Activated naive CD4-positive, alpha-beta T cell treated with anti-CD3 and anti-CD28 coated beads for 36 hours (primary cell): ENCODE results near the gene FCHSD2. TPM values are rescaled to one million over a fixed set of nuclear protein-coding genes. Genes with fewer than 3 reads are reported as not detected.

Experiments used
- CTCF ChIA-PET: fragments of 350-600 bp; sonication (Branson Sonifier 250); formaldehyde crosslinking; loops from one replicate; lab custom pipeline; 2021; ENCODE audit warnings: antibody characterized with exemption; lab: Charles Lee
- DNase-seq: peaks from one replicate; pipeline ENCODE4 v3.0.0-alpha.2; 2020
- H3K27ac Mint-ChIP-seq: one replicate; pipeline ENCODE4 v1.8.0; 2021; ENCODE audit warnings: mild to moderate bottlenecking, mixed read lengths
- H3K27me3 Mint-ChIP-seq: one replicate; pipeline ENCODE4 v1.8.0; 2021; ENCODE audit warnings: low read depth, mixed read lengths
- H3K36me3 Mint-ChIP-seq: one replicate; pipeline ENCODE4 v1.8.0; 2021; ENCODE audit warnings: low read depth, mixed read lengths
- H3K4me1 Mint-ChIP-seq: one replicate; pipeline ENCODE4 v1.8.0; 2021; ENCODE audit warnings: low read depth, mixed read lengths
- H3K4me3 Mint-ChIP-seq: one replicate; pipeline ENCODE4 v1.8.0; 2021; ENCODE audit warnings: mild to moderate bottlenecking, moderate library complexity, mixed read lengths
- H3K9me3 Mint-ChIP-seq: one replicate; pipeline ENCODE4 v1.8.0; 2021; ENCODE audit warnings: mixed read lengths
- intact Hi-C: fragments of 100-400 bp; cut with micrococcal nuclease; formaldehyde crosslinking; loops from one replicate; pipeline ENCODE4 v1.15.1; 2023
- total RNA-seq, 2 experiments: library from RNA; stranded (reverse); gene quantifications; one replicate each; pipeline ENCODE4 v1.2.3, GENCODE V29; 2021

The FCHSD2 gene
- total RNA-seq = 10 to 100 TPM; 31.1 to 36.8 TPM

- DNase-seq = no peak
- H3K27ac Mint-ChIP-seq = peak within 1 kb of the TSS; percentile 92
- CTCF ChIA-PET = interaction anchor here (0.7 to 4.0 kb wide), 13 partner anchors 9 to 329 kb away, joined by 3 to 25 read pairs (median 4); no protein-coding TSS in a partner anchor
- no peaks in the 10 kb centered on the region for H3K27me3 Mint-ChIP-seq
- peaks cover 43% of the 10 kb centered on the region for H3K4me1 Mint-ChIP-seq
- H3K4me3 Mint-ChIP-seq = peak within 1 kb of the TSS; percentile 96
- intact Hi-C loops = loop anchor here (1.0 to 10.0 kb wide), 7 partner anchors 108 to 1061 kb away; partner anchors contain the start of genes ATG16L2, LRRC51, NUMA1 and PLEKHB1
- H3K36me3 Mint-ChIP-seq = peaks cover 13% of the 10 kb centered on the region
- no peaks in the 10 kb centered on the region for H3K9me3 Mint-ChIP-seq
Measured at GRCh38 chr11:73142128-73142377, at the start of gene FCHSD2. Gene FCHSD2, minus strand, starts transcription at chr11:73142318. Its CDS starts 441 bp downstream, at chr11:73141877.

- Mint-ChIP-seq H3K27me3 (no peaks in the 10 kb centered on the region), H3K4me3 (no peak overlapping the region), H3K27ac (no peak overlapping the region), H3K4me1 (no peaks in the 10 kb centered on the region), H3K36me3 (no peaks in the 10 kb centered on the region), H3K9me3 (no peaks in the 10 kb centered on the region)
- CTCF ChIA-PET = no interaction called here
- no peak for DNase-seq
- intact Hi-C loops = no loop called here
Measured at GRCh38 chr11:73191151-73191550, 49.0 kb upstream of the FCHSD2 start.

- intact Hi-C loops = no loop called here
- CTCF ChIA-PET = no interaction called here
- no peaks in the 10 kb centered on the region for H3K9me3 Mint-ChIP-seq
- H3K36me3 Mint-ChIP-seq = no peaks in the 10 kb centered on the region
- H3K27ac Mint-ChIP-seq = no peak overlapping the region
- no peaks in the 10 kb centered on the region for H3K27me3 Mint-ChIP-seq
- H3K4me3 Mint-ChIP-seq = no peak overlapping the region
- no peak for DNase-seq
- no peaks in the 10 kb centered on the region for H3K4me1 Mint-ChIP-seq
Measured at GRCh38 chr11:73190557-73190885, 48.4 kb upstream of the FCHSD2 start.

DNA sequence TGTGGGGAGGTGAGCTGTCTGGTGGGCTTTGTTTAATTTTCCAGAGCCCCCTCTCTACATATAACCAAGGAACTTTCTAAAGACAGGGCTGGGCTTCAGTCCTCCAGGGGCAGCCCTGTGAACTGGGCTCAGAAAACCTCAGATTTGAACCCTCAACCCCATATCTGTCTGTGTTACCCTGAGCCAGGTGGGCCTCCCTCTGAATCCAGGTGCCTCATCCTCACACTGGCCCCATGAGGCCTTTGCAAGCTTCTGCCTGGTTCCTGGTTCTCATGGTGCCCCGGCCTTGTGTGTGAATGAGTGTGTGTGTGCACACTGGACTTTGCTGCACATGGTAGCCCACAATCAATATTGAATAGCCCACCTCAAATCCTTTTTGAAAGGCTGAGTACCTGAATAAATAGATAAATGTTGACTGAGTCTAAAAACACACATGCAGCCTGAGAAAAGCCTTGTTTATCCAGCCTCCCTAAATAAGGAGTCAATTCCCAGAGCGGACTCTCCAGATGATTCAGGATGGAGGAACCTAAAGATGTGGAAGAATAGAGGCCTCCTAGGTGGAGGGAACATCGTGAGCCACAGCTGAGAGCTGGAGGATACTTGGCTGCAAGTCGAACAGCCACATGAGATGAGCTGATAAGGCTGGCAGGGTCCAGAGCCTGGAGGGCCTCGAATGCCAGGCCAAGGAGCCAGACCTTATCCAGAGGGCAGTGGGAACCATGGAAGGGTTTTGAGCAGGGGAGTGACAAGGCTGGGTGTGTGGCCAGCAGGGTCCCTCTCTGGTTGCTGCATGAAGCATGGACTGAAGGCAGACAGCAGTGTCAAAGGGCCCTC is 47.8 kb upstream of the FCHSD2 start:
- no peak overlapping the region for H3K27ac Mint-ChIP-seq
- H3K27me3 Mint-ChIP-seq = peaks cover 4% of the 10 kb centered on the region
- H3K4me1 Mint-ChIP-seq = peaks cover 4% of the 10 kb centered on the region
- DNase-seq = no peak
- intact Hi-C loops = no loop called here
- H3K9me3 Mint-ChIP-seq = no peaks in the 10 kb centered on the region
- no peak overlapping the region for H3K4me3 Mint-ChIP-seq
- CTCF ChIA-PET = no interaction called here
- H3K36me3 Mint-ChIP-seq = no peaks in the 10 kb centered on the region

DNA sequence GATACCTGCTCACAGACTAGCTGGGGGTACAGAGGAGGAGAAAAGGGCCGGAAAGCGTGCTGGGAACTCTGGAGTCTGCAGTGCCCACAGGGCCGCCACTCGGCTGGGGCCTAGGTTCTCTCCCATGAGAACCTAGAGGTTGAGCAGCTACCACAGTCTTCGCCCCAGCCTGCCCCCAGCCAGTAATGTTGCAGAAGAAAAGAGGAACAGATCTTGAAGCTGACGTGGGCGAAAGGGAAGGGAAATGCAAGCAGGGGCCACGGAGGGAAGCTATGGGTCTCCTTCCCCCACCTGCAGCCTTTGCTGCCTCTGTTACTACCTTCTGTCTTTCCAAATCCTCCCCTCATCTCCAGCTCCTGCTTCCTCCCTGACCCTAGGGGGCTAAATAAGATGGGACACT is 47.2 kb upstream of the FCHSD2 start:
- H3K27ac Mint-ChIP-seq = no peak overlapping the region
- intact Hi-C loops = no loop called here
- no peak for DNase-seq
- H3K36me3 Mint-ChIP-seq = no peaks in the 10 kb centered on the region
- no peaks in the 10 kb centered on the region for H3K9me3 Mint-ChIP-seq
- H3K4me3 Mint-ChIP-seq = no peak overlapping the region
- peaks cover 5% of the 10 kb centered on the region for H3K27me3 Mint-ChIP-seq
- CTCF ChIA-PET = no interaction called here
- peaks cover 5% of the 10 kb centered on the region for H3K4me1 Mint-ChIP-seq

- no peak overlapping the region for H3K27ac Mint-ChIP-seq
- CTCF ChIA-PET = no interaction called here
- H3K9me3 Mint-ChIP-seq = no peaks in the 10 kb centered on the region
- no peak overlapping the region for H3K4me3 Mint-ChIP-seq
- H3K36me3 Mint-ChIP-seq = no peaks in the 10 kb centered on the region
- peaks cover 5% of the 10 kb centered on the region for H3K4me1 Mint-ChIP-seq
- H3K27me3 Mint-ChIP-seq = peaks cover 5% of the 10 kb centered on the region
- DNase-seq = no peak
- intact Hi-C loops = no loop called here
Measured at GRCh38 chr11:73188301-73188700, 46.2 kb upstream of the FCHSD2 start.

DNA sequence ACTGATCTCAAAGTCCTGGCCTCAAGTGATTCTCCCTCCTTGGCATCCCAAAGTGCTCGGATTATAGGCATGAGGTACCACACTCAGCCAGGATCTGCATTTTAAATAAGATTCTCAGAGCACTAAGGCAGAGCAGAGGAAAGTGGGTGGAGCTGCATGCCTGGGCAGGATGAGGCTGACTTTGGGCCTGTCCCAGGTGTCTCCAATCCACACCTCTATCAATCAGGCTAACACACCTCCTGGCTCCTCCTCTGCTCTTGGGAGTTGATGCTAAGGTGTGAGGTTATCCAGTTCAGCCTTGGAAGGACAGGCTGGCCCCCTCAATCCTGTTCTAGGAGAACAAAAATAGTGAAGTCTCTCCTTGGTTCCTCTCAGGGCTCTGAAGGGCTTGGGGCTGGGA is 45.7 kb upstream of the FCHSD2 start:
- CTCF ChIA-PET = interaction anchor here (0.6 to 2.2 kb wide), 3 partner anchors 10 to 323 kb away, joined by 3 to 8 read pairs (median 3); no protein-coding TSS in a partner anchor
- no peak for DNase-seq
- Mint-ChIP-seq H3K4me3 (no peak overlapping the region), H3K36me3 (no peaks in the 10 kb centered on the region), H3K27me3 (peaks cover 5% of the 10 kb centered on the region), H3K27ac (no peak overlapping the region), H3K9me3 (no peaks in the 10 kb centered on the region), H3K4me1 (peaks cover 5% of the 10 kb centered on the region)
- intact Hi-C loops = no loop called here

- DNase-seq = no peak
- CTCF ChIA-PET = interaction anchor here (0.6 to 2.2 kb wide), 10 partner anchors 9 to 268 kb away, joined by 3 to 9 read pairs (median 4); partner anchors contain the start of gene FCHSD2
- Mint-ChIP-seq H3K36me3 (no peaks in the 10 kb centered on the region), H3K9me3 (no peaks in the 10 kb centered on the region), H3K27me3 (peaks cover 5% of the 10 kb centered on the region), H3K4me3 (no peak overlapping the region), H3K27ac (no peak overlapping the region), H3K4me1 (peaks cover 5% of the 10 kb centered on the region)
- intact Hi-C loops = no loop called here
Measured at GRCh38 chr11:73186886-73187285, 44.8 kb upstream of the FCHSD2 start.

DNA sequence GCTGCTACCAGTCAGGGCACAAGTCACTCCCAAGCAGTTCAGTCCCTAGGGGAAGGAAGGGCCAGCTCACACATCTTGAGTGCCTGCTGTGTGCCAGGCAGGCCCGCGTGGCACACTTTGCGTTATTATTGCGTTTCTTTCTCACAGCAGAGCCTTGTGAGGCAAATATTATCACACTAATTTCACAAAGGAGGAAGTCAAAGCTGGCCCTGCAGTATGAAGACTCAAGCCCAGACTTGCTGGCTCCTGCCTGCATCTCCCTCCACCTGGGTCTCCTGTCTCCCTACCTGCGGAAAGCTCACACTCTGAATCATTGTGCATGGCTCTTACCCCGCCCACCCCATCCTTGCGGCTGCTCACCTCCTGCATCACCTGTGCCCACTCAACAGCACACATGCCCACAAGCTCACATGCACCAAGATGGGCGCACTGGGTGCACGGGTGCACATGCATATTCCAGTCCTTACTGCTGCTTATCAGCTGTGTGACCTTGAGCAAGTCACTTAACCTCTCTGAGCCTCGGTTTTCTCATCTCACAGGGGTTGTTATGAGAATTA is 44.3 kb upstream of the FCHSD2 start:
- peaks cover 5% of the 10 kb centered on the region for H3K27me3 Mint-ChIP-seq
- no peak overlapping the region for H3K27ac Mint-ChIP-seq
- CTCF ChIA-PET = interaction anchor here (1.0 to 2.2 kb wide), 13 partner anchors 8 to 355 kb away, joined by 3 to 9 read pairs (median 4); partner anchors contain the start of gene FCHSD2
- H3K4me3 Mint-ChIP-seq = no peak overlapping the region
- peaks cover 5% of the 10 kb centered on the region for H3K4me1 Mint-ChIP-seq
- no peaks in the 10 kb centered on the region for H3K9me3 Mint-ChIP-seq
- DNase-seq = no peak
- intact Hi-C loops = no loop called here
- H3K36me3 Mint-ChIP-seq = no peaks in the 10 kb centered on the region

DNA sequence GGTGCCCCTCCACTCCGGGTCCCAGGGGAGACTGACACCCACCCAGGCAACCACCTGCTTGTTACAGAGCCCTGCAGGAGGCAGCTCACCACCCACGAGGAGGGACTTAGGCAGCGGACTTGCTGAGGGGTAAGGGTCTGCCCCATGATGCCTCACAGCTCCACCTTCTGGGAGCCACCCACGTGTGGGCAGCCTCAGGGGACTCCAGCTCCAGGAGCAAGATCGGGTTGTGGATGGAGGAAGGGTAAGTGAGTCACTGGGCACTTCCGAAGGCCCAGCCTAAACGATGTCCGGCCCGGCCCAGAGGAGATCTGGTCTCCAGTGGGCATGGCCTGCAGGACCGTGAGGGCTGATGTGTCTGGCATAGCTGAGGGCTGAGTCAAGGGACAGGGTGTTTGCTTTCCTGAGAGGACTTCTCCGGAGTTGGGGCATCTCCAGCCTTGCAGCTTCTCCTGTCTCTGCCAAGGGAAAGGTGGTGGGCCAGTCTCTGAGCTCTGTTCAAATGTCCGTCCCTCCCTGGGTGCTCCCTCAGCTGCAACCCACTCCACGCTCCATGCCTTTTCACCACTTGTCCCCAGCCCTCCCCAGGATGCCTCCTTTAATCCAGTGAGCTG is 43.7 kb upstream of the FCHSD2 start:
- Mint-ChIP-seq H3K4me1 (peaks cover 5% of the 10 kb centered on the region), H3K36me3 (no peaks in the 10 kb centered on the region), H3K27ac (no peak overlapping the region), H3K9me3 (no peaks in the 10 kb centered on the region), H3K27me3 (peaks cover 5% of the 10 kb centered on the region), H3K4me3 (no peak overlapping the region)
- intact Hi-C loops = loop anchor here (1.0 kb wide), 3 partner anchors 52 to 104 kb away; no protein-coding TSS in a partner anchor
- no peak for DNase-seq
- CTCF ChIA-PET = interaction anchor here (0.6 to 2.2 kb wide), 14 partner anchors 8 to 354 kb away, joined by 3 to 9 read pairs (median 4); partner anchors contain the start of gene FCHSD2

DNA sequence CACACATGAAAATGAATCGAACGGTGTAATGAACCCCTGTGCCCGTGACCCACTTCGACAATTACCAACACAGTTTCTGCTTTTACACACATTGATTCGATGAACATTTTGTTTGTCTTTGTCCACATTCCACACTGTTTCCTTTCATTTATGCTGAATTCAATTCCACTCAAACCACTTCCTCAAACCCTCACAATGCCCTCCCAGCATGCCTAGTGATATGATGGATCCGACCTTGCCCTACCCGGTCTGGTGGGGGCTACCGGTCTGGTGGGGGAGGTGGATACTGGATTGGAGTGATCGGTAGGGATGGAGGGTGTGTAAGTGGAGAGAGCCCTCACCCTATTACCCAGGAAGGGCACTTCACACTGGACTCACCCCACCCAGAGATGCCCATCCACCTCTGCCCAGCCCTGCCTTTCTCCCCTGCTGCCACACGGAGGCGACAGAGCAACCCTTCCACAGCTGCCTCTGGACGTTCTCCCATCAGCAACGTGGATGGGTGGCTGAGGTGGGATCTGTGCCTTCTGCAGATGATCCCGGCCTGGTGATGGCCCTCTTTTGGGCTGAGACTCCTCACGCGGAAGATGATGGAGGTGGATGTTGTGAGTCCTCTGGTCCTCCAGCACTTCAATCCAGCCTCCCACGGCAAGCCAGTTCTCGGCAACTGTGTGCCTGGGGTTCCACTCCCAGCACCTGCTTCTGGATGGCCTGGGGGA is 43.0 kb upstream of the FCHSD2 start:
- Mint-ChIP-seq H3K4me3 (no peak overlapping the region), H3K9me3 (no peaks in the 10 kb centered on the region)

More for the DNA sequence above, 43.0 kb upstream of the FCHSD2 start:
- intact Hi-C loops = loop anchor here (1.0 kb wide), 3 partner anchors 52 to 104 kb away; no protein-coding TSS in a partner anchor
- H3K27ac Mint-ChIP-seq = no peak overlapping the region
- H3K36me3 Mint-ChIP-seq = no peaks in the 10 kb centered on the region
- CTCF ChIA-PET = interaction anchor here (0.6 to 2.1 kb wide), 12 partner anchors 9 to 353 kb away, joined by 3 to 9 read pairs (median 4); no protein-coding TSS in a partner anchor
- H3K4me1 Mint-ChIP-seq = peaks cover 5% of the 10 kb centered on the region
- H3K27me3 Mint-ChIP-seq = peaks cover 5% of the 10 kb centered on the region
- peak; percentile 72 for DNase-seq
